ENCODE results near the gene KCNC3. TPM values are rescaled to one million over a fixed set of nuclear protein-coding genes. Genes with fewer than 3 reads are reported as not detected.

KCNC3 gene
- total and polyA plus RNA-seq, 10 of the 15 experiments (the other 5 are each of a cell fraction or from before 2014, with no cell fraction given), result 0.08 to 3.8 (median 0.44) TPM; not detected in 2

DNA sequence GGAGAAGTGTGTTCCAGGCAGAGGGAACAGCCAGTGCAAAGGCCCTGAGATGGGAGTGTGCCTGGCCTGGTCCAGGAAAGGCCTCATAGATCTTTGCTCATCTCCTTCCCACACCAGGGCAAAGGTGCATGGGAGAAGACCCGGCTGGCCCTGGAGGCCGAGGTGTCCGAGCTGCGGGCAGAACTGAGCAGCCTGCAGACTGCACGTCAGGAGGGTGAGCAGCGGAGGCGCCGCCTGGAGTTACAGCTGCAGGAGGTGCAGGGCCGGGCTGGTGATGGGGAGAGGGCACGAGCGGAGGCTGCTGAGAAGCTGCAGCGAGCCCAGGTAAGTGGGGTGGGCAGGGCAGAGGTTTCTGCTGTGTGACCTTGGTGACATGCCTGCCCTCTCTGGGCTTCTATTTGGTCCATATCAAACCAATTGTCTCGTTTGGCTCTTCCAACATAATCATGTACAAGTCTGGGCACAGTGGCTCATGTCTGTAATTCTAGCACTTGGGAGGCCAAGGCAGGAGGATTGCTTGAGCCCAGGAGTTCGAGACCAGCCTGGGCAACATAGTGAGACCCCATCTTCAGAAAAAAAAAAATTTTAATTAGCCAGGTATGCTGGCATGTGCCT lies 51.1 kb downstream of the KCNC3 start (continued):
- TF ChIP-seq, protein P1, sequence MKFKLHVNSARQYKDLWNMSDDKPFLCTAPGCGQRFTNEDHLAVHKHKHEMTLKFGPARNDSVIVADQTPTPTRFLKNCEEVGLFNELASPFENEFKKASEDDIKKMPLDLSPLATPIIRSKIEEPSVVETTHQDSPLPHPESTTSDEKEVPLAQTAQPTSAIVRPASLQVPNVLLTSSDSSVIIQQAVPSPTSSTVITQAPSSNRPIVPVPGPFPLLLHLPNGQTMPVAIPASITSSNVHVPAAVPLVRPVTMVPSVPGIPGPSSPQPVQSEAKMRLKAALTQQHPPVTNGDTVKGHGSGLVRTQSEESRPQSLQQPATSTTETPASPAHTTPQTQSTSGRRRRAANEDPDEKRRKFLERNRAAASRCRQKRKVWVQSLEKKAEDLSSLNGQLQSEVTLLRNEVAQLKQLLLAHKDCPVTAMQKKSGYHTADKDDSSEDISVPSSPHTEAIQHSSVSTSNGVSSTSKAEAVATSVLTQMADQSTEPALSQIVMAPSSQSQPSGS (IDR thresholded peaks at IDR 0.05; ENCODE audit: low read length), result no peak
- TF ChIP-seq, protein P2, sequence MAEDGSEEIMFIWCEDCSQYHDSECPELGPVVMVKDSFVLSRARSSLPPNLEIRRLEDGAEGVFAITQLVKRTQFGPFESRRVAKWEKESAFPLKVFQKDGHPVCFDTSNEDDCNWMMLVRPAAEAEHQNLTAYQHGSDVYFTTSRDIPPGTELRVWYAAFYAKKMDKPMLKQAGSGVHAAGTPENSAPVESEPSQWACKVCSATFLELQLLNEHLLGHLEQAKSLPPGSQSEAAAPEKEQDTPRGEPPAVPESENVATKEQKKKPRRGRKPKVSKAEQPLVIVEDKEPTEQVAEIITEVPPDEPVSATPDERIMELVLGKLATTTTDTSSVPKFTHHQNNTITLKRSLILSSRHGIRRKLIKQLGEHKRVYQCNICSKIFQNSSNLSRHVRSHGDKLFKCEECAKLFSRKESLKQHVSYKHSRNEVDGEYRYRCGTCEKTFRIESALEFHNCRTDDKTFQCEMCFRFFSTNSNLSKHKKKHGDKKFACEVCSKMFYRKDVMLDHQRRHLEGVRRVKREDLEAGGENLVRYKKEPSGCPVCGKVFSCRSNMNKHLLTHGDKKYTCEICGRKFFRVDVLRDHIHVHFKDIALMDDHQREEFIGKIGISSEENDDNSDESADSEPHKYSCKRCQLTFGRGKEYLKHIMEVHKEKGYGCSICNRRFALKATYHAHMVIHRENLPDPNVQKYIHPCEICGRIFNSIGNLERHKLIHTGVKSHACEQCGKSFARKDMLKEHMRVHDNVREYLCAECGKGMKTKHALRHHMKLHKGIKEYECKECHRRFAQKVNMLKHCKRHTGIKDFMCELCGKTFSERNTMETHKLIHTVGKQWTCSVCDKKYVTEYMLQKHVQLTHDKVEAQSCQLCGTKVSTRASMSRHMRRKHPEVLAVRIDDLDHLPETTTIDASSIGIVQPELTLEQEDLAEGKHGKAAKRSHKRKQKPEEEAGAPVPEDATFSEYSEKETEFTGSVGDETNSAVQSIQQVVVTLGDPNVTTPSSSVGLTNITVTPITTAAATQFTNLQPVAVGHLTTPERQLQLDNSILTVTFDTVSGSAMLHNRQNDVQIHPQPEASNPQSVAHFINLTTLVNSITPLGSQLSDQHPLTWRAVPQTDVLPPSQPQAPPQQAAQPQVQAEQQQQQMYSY (CRISPR knock-in tag; IDR thresholded peaks at IDR 0.05), result no peak
- no peak for TF ChIP-seq FOXM1 (IDR thresholded peaks at IDR 0.05; ENCODE audit: low read depth, low read length)
- TF ChIP-seq, protein P3, sequence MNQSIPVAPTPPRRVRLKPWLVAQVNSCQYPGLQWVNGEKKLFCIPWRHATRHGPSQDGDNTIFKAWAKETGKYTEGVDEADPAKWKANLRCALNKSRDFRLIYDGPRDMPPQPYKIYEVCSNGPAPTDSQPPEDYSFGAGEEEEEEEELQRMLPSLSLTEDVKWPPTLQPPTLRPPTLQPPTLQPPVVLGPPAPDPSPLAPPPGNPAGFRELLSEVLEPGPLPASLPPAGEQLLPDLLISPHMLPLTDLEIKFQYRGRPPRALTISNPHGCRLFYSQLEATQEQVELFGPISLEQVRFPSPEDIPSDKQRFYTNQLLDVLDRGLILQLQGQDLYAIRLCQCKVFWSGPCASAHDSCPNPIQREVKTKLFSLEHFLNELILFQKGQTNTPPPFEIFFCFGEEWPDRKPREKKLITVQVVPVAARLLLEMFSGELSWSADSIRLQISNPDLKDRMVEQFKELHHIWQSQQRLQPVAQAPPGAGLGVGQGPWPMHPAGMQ (IDR thresholded peaks at IDR 0.05; ENCODE audit: borderline replicate concordance), result no peak
